HG03025 (cell line): ENCODE results near the gene TMEM169.

Source experiments
- ATAC-seq: cut with Tn5 transposase; IDR thresholded peaks from one replicate; pipeline ENCODE4 v1.9.1; 2021; ENCODE audit warnings: mild to moderate bottlenecking, moderate library complexity; ENCODE audit not compliant: unreplicated experiment, low FRiP score

Gene TMEM169, protein sequence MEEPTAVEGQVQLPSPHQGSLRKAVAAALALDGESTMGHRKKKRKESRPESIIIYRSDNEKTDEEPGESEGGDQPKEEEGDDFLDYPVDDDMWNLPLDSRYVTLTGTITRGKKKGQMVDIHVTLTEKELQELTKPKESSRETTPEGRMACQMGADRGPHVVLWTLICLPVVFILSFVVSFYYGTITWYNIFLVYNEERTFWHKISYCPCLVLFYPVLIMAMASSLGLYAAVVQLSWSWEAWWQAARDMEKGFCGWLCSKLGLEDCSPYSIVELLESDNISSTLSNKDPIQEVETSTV

DNA sequence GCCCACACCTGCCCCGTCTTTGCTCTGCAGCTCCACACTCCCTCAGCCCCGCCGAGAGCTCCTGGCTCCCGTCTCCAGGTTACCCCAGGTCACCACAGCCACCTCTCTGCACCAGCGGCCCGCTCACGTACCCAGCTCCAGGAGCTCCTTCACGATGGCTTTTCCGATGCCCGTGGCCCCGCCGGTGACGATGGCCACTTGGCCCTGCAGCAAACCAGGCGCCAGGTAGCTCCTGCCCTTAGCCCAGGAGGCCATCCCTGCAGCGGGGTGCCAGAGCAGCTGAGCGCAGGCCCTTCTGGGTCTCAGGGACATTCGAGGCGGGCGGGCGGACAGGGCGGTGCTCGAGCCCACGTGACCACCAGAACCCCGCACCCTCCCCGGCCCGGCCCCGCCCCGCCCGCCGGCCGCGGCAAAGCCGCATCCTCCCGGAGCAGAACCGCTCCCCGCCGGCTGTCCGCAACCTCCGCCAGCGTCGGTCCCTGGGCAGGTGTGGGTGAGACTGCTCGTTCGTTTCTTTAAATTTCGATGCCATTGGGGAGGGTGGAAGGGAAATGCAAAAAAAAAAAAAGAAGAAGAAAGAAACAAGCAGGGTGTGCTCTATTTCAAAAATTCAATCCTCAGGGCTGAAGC is at the start of gene TMEM169, which contains the start of gene PECR:
TMEM169 (plus strand) TSS at position 433 of the 630 bp plus-strand sequence. CDS start 14,045 bp downstream, outside the sequence.
PECR (minus strand) TSS at position 323 of the 630 bp plus-strand sequence; CDS start at position 255, 68 bp downstream.
- peak; percentile 97 for ATAC-seq

GRCh38 chr2:216031960-216032689 is 49.6 kb upstream of the TMEM169 start:
- peak; percentile 55 for ATAC-seq

DNA sequence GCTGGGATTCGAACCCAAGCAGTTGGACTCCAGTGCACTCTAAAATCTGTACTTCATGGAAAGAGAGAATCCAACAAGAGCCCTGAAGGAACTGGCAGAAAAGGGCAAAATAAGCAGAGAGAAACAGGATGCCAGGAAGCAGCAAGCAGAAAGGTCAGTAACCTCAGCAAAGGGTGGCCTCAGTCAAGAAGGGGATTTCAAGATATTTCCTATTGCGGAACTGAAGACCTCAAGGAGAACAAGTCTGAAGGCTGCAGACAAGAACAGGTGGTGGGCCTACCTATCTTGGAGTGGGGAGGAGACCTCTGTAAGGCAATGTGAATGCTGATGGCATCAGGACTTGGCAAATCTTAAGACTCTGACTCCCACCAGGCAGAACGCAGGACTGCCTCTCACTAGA is 48.3 kb upstream of the TMEM169 start:
- no peak for ATAC-seq

DNA sequence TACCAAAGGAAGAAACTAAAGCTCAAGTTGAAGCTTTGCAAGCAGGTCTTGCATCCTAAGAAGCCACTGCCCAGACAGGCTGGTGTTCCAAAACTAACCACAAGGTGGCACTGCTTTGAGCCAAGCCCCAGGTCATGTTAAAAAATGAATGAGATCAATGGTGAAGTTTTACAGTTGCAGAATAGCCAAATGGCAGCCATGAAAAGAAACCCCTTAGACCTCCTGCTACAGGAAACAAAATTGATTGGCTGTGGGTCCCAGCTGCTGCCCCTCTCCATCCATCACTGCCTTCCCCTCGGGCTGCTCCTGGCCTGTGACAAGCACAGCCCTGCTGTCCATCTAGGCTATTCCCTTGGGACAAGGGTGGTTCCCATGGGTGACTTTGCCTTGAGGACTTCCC is 47.7 kb upstream of the TMEM169 start:
- ATAC-seq = peak; percentile 38

DNA sequence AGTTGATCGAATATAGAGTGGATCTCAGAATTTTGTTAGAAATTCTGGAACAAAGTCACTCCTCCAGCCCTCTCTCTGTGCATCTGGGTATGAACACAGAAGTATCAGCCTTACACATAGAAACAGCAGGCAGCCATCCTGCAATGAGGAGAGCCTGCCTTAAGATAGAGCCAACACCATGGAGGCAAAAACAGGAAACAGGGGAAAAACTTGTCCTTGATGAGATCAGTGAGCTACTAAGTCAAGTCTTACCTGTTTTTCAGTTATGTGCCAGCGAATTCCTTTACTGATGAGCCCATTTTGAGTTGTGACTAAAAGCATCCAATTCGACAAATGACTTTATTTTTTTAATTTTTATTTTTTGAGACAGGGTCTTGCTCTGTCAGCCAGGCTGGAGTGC is 41.8 kb upstream of the TMEM169 start:
- ATAC-seq = no peak

- ATAC-seq = no peak
Observed at GRCh38 chr2:216041438-216041837, 40.3 kb upstream of the TMEM169 start.

DNA sequence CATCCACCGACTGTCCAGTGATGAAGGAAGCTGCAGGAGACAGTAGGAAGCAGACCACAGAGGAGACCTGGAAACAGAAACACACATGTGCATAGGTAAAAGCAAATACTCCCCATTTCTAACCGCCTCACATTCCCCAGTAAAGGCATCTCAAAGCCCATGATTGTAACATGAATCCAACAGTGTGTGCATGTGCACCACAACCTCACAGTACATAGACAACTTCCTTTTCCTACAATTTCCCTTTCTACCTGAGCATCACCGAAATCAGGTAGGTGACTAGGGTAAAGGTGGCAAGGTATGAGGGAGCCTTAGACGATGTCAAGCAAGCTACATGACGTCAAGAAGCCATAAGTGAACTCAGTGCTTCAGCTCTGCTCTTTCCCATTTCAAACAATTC is 37.8 kb upstream of the TMEM169 start:
- ATAC-seq = no peak

DNA sequence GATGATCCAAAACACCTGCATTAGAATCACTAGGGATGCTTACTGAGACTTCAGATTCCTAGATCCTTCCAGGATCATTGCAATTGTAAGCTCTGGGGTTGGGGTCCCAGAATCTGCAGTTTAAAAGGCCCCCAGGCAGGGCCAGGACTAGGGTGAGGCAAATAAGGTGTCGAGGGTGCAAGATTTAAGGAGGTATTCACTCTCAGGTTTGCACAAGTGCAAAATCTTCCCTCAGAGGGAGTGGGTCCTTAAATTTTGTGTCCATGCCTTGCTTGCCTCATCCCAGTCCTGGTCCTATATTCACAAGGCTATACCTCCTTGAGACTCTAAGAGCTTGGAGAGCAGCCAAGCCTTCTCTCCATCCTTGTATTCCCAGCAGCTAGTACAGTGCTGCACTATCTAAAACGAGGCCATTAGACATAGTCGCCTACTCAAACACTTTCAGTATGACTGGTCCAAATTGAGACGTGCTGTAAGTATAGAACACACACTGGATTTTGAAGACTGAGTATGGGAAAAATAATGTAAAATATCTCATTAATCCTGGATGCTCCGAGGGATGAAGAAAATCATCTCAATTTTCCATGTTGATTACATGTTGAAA is 36.7 kb upstream of the TMEM169 start:
- no peak for ATAC-seq

- ATAC-seq = no peak
Observed at GRCh38 chr2:216047397-216047796, 34.3 kb upstream of the TMEM169 start.

- no peak for ATAC-seq
Observed at GRCh38 chr2:216049452-216049851, 32.3 kb upstream of the TMEM169 start.

DNA sequence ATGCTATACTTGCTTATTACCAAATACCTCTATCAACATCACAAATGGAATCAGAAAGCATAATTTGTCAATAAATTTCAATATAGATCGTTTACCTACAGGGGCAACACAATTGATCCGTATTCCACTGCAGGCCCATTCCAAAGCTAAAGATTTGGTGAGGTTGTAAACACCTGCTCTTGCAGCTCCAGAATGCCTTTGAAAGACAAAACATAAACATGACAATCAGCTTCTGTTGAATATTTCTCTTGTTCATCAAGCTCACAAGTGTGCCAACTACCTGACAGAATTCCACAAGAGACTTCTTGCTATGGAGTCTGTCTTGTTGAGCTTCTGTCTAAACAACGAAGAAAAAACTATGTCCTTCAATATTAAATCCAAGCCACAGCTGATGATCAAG is 30.4 kb upstream of the TMEM169 start:
- ATAC-seq = no peak

DNA sequence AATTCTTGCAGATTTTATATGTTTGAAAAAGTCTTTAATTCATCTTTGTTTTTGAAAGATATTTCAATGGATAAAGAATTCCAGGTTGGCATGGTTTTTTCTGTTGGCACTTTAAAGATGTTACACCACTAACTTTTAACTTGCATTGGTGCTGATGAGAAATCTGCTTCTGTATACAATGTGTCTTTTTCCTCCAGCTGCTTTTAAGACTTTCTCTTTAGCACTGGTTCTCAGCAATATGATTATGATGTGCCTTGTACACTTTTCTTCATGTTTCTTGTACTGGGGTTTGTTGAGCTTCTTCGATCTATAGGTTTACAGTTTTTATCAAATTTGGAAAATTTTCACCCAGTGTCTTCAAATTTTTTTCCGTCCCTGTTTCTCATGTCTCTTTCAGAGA is 29.3 kb upstream of the TMEM169 start:
- ATAC-seq = no peak

DNA sequence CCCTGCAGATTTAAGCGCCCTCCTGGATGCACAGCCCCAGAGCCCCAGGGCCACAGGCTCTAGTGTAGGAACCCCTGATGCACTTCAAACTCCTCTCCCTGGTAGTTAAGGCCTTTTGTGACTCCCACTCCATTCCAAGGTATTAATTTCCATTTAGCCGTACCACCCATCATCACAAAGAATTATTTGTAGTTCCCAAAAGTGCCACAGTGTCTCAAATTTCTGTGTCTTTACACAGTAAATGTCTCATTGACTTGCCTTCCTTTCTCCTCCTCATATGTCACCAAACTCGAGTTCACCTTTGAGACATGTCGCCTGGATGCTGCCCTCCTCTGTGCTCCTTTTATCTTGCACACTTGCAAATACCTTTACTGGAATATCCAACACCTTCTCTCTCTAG is 26.0 kb upstream of the TMEM169 start:
- no peak for ATAC-seq

DNA sequence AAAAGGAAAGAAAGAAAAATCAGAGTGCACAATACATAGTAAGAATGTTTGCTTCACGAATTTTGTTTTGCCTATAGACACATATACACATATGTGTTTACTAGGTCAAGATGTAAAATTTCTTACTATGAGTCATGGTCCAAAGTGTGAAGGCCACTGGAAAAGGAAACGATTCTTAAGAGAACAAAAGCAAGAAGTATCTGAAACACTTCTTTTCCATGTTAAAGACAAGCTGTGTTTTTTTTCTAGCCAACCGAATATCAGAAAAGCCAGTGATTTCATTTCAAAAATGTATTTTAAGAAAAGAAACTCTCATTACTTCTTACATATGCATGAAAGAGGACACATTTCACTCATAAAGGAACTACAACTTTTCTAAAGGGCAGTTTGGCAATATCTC is 25.0 kb upstream of the TMEM169 start:
- ATAC-seq = no peak

DNA sequence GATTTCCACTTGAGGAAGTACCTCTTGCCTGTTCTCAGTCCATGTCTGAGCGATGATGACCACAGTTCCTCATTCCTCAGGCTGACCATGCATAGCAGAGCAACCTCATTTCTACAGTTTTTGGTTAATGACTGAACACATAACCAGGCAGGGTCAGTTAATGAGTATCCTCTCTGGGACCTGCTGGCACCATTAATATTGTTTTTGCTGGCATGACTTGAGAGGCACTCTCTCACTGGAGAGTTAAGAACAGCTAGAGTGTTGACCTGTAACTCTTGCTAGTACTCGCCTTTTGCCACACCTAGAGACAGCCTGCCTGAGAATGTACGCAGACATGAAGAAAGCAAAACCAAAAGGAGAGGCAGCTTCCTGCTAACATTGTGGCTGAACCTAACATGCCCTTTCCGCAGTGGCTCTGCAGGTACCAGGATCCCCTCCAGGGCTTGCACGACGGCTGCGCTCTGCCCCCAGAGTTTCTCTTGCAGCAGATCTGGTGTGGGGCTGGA is 24.0 kb upstream of the TMEM169 start:
- peak; percentile 91 for ATAC-seq

DNA sequence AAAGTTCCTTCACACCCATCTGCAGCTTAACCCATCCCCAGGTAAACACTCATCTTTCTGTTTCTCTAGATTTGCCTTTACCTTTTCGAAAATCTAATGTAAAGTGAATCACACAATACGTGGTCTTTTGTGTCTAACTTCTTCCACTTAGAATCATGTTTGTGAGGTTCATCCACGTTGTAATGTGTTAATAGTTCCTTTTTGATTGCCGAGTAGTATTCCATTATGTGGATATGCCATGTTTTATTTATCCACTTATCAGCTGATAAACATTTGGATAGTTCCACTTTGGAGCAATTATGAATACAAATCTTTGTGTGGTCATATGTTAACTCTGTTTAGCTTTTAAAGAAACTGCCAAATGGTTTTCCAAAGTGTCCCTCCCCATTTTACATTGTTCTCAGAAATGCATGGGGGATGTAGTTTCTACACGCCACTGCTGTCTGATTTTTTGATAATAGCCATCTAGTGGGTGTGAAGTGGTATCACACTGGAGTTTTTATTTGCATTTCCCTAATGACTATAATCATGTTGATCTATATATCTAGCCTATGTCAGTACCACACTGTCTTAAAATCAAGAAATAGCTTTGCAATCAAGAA is 22.4 kb upstream of the TMEM169 start:
- ATAC-seq = no peak

- no peak for ATAC-seq
Observed at GRCh38 chr2:216064014-216064630, 17.6 kb upstream of the TMEM169 start.

DNA sequence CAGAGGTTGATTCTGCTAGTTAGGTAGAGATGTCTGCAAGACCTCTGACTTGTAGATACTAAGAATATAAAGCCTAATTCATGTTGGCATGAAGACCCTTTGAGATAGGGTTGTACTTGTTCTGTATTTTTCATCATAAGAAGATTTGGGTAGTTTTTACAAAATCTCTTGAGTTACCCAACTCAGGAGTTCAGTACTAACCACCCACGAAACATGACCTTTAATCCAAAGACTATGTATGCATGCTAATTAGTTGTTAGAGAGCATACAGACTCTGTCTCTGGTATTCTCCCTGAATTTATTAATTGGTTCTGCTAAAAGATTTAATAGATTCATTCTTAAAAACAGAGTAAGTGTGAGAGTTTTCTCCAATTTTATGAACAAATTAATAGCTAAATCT is 17.1 kb upstream of the TMEM169 start:
- ATAC-seq = no peak

DNA sequence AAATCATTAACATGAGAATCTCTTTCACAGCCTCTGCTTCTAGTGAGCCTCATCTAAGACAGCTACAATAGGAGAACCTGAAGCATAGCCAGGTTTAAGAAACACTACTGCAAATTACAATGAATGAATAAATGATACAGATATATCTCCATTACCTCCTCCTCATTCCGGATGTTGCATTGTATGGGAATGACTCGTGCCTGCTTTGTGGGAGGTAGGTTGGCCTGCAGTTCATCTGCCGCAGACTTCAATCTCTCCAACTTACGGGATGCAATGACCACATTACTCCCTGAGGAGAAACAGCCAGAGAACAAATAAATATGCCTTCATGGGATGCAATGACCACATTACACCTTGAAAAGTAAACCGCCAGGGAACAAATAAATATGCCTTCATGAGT is 15.5 kb upstream of the TMEM169 start:
- ATAC-seq = no peak

DNA sequence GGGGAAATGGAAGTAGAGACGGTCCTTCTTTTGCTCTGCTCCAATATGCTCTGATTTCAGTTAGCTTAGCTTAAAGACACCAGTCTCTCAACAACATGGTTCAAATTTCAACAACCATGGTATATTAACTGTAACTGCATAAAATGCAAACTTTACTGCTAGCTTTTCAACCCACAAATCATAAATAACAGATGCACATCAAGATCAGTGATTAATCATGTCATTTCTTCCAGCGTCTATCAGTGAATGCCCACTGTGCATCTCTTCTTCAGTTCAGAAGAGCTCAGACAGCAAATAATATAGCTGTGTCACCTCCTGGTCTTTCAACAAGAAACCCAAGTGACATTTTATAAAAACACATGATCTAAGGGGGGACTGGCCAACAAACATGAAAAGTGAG is 12.7 kb upstream of the TMEM169 start:
- ATAC-seq = no peak
